ENCODE measurements around the gene ATRNL1.
"Not testable (repeated sequence)": the region's sequence is repeated elsewhere in the genome, so short reads cannot be mapped to it uniquely, and the experiment has no call there.

ATRNL1 gene

GRCh38 chr10:115772606-115773005, 679.4 kb downstream of the ATRNL1 start:
- DNase-seq = no peak

- DNase-seq = no peak
Measured at GRCh38 chr10:115773832-115774231, 680.7 kb downstream of the ATRNL1 start.

GRCh38 chr10:115774721-115775120, 681.6 kb downstream of the ATRNL1 start:
- DNase-seq = no peak

GRCh38 chr10:115777646-115778045, 684.5 kb downstream of the ATRNL1 start:
- DNase-seq = no peak

- no peak for DNase-seq
Measured at GRCh38 chr10:115790220-115790619, 697.1 kb downstream of the ATRNL1 start.

- DNase-seq = no peak
Measured at GRCh38 chr10:115795964-115796363, 702.8 kb downstream of the ATRNL1 start.

GRCh38 chr10:115801457-115801856, 708.3 kb downstream of the ATRNL1 start:
- DNase-seq = no peak

- DNase-seq = no peak
Measured at GRCh38 chr10:115801992-115802391, 708.8 kb downstream of the ATRNL1 start.

GRCh38 chr10:115802911-115803310, 709.7 kb downstream of the ATRNL1 start:
- no peak for DNase-seq

GRCh38 chr10:115814542-115814941, 721.4 kb downstream of the ATRNL1 start:
- no peak for DNase-seq

- DNase-seq = no peak
Measured at GRCh38 chr10:115818012-115818411, 724.8 kb downstream of the ATRNL1 start.

GRCh38 chr10:115826396-115826795, 733.2 kb downstream of the ATRNL1 start:
- DNase-seq = no peak

- no peak for DNase-seq
Measured at GRCh38 chr10:115827231-115828009, 734.3 kb downstream of the ATRNL1 start.

- DNase-seq = not testable (repeated sequence)
Measured at GRCh38 chr10:115828182-115828581, 735.0 kb downstream of the ATRNL1 start.

- no peak for DNase-seq
Measured at GRCh38 chr10:115829521-115830205, 736.5 kb downstream of the ATRNL1 start.

- no peak for DNase-seq
Measured at GRCh38 chr10:115830265-115830970, 737.3 kb downstream of the ATRNL1 start.

- DNase-seq = no peak
Measured at GRCh38 chr10:115831016-115831415, 737.9 kb downstream of the ATRNL1 start.

- no peak for DNase-seq
Measured at GRCh38 chr10:115833119-115833518, 740.0 kb downstream of the ATRNL1 start.

GRCh38 chr10:115844591-115844990, 751.4 kb downstream of the ATRNL1 start:
- no peak for DNase-seq

GRCh38 chr10:115845921-115846320, 752.8 kb downstream of the ATRNL1 start:
- no peak for DNase-seq

- DNase-seq = no peak
Measured at GRCh38 chr10:115846528-115846927, 753.4 kb downstream of the ATRNL1 start.

- DNase-seq = no peak
Measured at GRCh38 chr10:115849197-115849596, 756.0 kb downstream of the ATRNL1 start.

- DNase-seq = no peak
Measured at GRCh38 chr10:115850666-115851065, 757.5 kb downstream of the ATRNL1 start.

- DNase-seq = no peak
Measured at GRCh38 chr10:115851695-115852094, 758.5 kb downstream of the ATRNL1 start.
